RWPE2 (cell line): Measurements from ENCODE around the gene SH3PXD2A.

Experiments
- ATAC-seq: fragments of 200-7000 bp; cut with Tn5 transposase; 3 replicates; pipeline ENCODE4 v1.9.1; 2021; ENCODE audit warnings: low read depth
- DNase-seq: peaks from one replicate; pipeline ENCODE4 v3.0.0-alpha.2; 2020; ENCODE audit warnings: low spot score
- H3K27ac ChIP-seq: fragments of 450-650 bp; 2 replicates; pipeline ENCODE4 v1.5.1; 2017; ENCODE audit warnings: mild to moderate bottlenecking; ENCODE audit not compliant: poor library complexity, severe bottlenecking
- H3K27me3 ChIP-seq: fragments of 250-450 bp; sonication (Bioruptor Pico); 2 replicates; pipeline ENCODE4 v1.5.1; 2021; ENCODE audit warnings: mild to moderate bottlenecking, moderate library complexity; ENCODE audit not compliant: insufficient read depth, poor library complexity, severe bottlenecking
- H3K36me3 ChIP-seq: fragments of 250-450 bp; sonication (Bioruptor Pico); 2 replicates; pipeline ENCODE4 v1.5.1; 2020; ENCODE audit warnings: low read depth, mild to moderate bottlenecking, moderate library complexity
- H3K4me1 ChIP-seq: fragments of 250-450 bp; sonication (Bioruptor Pico); 2 replicates; pipeline ENCODE4 v1.5.1; 2021; ENCODE audit warnings: mild to moderate bottlenecking, moderate library complexity; ENCODE audit not compliant: insufficient read depth, poor library complexity, severe bottlenecking
- H3K4me3 ChIP-seq: fragments of 250-450 bp; sonication (Bioruptor Pico); 2 replicates; pipeline ENCODE4 v1.5.1; 2021; ENCODE audit warnings: mild to moderate bottlenecking, moderate library complexity; ENCODE audit not compliant: severe bottlenecking
- H3K9me3 ChIP-seq: fragments of 250-450 bp; sonication (Bioruptor Pico); 2 replicates; pipeline ENCODE4 v1.5.1; 2021; ENCODE audit warnings: mild to moderate bottlenecking, moderate library complexity; ENCODE audit not compliant: severe bottlenecking
- TF ChIP-seq, protein P1 (sequence below): fragments of 450-650 bp; IDR thresholded peaks from one replicate; pipeline ENCODE4 v1.5.1; 2017; ENCODE audit warnings: mild to moderate bottlenecking, moderate library complexity; ENCODE audit not compliant: poor library complexity, severe bottlenecking

SH3PXD2A gene

DNA sequence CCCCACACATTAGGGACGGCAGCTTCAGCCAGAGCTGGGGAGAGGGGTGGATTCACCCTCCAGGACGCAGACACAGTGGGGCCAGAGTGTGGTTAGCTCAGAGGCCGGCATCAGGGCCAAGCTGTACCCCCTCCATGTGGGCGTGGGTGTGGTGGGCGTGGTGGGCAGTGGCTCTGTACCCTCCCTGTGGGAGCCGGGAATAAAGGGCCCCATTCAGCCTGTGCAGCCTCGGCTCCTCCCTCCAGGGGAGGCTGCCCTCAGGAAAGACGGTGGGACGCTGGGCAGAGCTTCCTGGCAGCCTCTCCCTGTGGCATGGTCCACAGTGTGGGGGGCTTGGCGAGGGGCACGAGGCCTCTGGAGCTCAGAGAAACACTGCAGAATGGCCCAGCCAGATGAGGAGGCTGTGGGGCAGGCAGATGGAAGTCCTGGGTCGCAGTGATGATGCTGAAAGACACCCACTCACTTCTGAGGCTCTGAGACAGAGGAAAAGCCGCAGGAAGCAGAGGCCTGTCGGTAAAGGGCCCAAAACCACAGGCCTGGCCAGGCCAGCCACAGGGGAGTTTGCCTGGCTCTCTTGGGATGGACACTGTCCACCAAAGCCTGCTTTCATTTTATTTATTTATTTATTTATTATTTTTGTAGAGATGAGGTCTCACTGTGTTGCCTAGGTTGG is 108.0 kb downstream of the SH3PXD2A start:
- no peak overlapping the region for H3K4me3 ChIP-seq
- H3K4me1 ChIP-seq: peaks cover 44% of the 10 kb centered on the region
- TF ChIP-seq, protein P1, sequence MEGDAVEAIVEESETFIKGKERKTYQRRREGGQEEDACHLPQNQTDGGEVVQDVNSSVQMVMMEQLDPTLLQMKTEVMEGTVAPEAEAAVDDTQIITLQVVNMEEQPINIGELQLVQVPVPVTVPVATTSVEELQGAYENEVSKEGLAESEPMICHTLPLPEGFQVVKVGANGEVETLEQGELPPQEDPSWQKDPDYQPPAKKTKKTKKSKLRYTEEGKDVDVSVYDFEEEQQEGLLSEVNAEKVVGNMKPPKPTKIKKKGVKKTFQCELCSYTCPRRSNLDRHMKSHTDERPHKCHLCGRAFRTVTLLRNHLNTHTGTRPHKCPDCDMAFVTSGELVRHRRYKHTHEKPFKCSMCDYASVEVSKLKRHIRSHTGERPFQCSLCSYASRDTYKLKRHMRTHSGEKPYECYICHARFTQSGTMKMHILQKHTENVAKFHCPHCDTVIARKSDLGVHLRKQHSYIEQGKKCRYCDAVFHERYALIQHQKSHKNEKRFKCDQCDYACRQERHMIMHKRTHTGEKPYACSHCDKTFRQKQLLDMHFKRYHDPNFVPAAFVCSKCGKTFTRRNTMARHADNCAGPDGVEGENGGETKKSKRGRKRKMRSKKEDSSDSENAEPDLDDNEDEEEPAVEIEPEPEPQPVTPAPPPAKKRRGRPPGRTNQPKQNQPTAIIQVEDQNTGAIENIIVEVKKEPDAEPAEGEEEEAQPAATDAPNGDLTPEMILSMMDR: no peak
- ATAC-seq (no peak), DNase-seq (no peak)
- no peaks in the 10 kb centered on the region for H3K9me3 ChIP-seq
- peaks cover 7% of the 10 kb centered on the region; the same call in 1 of the 2 replicates for H3K36me3 ChIP-seq
- no peaks in the 10 kb centered on the region for H3K27me3 ChIP-seq
- peak overlapping the region; percentile 85 for H3K27ac ChIP-seq

DNA sequence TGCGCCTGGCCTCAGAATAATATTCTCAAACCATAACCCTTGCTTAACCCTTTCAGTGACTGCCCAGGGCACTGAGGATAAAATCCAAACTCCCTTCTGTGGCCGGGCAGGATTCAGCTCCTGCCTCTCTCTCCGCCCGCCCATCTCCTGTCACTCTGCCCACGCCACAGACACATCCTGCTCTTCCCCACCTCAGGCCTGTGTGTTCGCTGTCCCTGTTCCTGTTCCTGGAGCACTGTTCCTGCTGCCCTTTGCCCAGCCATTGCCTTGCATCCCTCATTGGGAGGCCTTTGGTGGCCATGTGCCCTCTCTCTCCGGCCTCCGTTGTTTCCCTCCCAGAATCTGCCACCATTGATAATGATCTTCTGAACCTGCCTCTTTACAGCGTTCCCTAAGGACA is 108.8 kb downstream of the SH3PXD2A start:
- DNase-seq (no peak), ATAC-seq (no peak)
- Histone ChIP-seq H3K4me1 (peaks cover 44% of the 10 kb centered on the region), H3K27ac (peak overlapping the region; percentile 85), H3K36me3 (peaks cover 6% of the 10 kb centered on the region; the same call in 1 of the 2 replicates), H3K27me3 (no peaks in the 10 kb centered on the region), H3K9me3 (no peaks in the 10 kb centered on the region), H3K4me3 (no peak overlapping the region)
- TF ChIP-seq, protein P1: no peak

DNA sequence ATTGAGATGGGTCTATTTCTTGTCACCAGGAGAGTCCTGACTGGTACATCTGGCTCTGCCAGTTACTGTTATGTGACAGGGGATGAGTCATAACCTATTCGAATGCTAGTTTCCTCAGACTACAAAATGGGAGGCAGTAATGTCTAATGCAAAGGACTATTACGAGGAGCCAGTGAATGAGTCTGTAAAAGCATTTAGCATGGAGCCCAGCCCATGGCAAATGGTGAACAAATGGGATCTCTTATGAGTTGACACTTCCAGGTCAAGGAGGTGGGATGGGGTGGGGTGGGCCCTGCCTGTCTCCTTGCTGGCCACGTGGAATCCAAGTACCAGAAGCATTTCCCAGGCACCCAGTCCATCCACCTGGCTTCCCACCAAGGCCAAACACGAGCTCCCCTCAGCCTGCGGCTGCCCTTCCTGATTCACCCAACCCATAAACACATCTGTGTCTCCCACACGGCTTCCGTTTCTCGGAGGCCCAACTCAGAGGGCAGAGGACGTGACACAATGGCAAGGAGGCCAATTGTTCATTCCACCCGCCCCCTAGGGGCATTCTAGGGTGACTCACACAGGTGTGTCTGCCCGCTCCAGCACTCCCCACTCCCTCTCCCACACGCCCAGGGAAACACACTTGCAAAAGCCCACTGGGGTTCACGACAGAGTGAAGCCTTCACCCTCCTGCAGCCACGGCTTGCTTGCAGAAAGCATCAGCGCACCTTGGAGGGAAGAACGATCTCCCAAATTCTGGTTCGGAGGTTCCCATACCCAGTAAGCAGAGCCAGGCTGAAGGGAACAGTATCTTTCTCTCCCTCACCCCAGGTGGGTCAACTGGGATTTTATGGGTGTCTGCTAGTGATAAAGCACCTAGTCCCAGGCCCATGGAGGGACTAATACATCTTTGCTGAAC is 109.8 kb downstream of the SH3PXD2A start:
- no peaks in the 10 kb centered on the region for H3K9me3 ChIP-seq
- H3K27me3 ChIP-seq: no peaks in the 10 kb centered on the region
- H3K27ac ChIP-seq: peak overlapping the region; percentile 85
- TF ChIP-seq, protein P1: no peak
- H3K36me3 ChIP-seq: peaks cover 6% of the 10 kb centered on the region; the same call in 1 of the 2 replicates
- ATAC-seq: peak; percentile 75
- H3K4me3 ChIP-seq: no peak overlapping the region
- H3K4me1 ChIP-seq: peaks cover 44% of the 10 kb centered on the region
- DNase-seq: peak; percentile 91

DNA sequence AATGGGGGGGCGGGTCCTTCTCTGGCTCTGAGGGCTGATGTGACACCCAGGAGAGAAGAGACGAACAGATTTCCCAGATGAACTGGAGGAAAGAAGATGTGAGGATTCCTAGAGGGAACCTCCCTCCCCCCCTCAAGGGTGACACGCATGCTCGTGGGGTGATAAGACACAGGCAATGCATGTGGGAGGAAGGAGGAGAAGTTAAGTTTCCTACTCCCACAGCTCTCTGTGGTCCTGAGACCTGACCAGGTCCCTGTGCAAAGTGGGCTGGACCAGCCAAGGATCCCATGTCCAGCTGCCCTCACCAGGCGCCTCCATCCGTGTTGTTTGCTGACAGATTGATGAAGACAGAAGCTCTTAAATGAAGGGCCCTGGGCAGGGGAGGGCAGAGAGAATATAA is 112.6 kb downstream of the SH3PXD2A start:
- H3K4me1 ChIP-seq: peaks cover 52% of the 10 kb centered on the region
- TF ChIP-seq, protein P1: no peak
- DNase-seq (no peak), ATAC-seq (no peak)
- no peaks in the 10 kb centered on the region for H3K9me3 ChIP-seq
- H3K36me3 ChIP-seq: peaks cover 9% of the 10 kb centered on the region
- no peaks in the 10 kb centered on the region for H3K27me3 ChIP-seq
- no peak overlapping the region for H3K27ac ChIP-seq
- no peak overlapping the region for H3K4me3 ChIP-seq
